DND-41 (cell line): ENCODE results near the gene XRCC4.

Experiments used
- ATAC-seq: fragments of 200-7000 bp; cut with Tn5 transposase; 3 replicates; pipeline ENCODE4 v1.9.1; 2021; ENCODE audit warnings: low read depth; ENCODE audit not compliant: insufficient read depth
- DNase-seq: peaks from one replicate; pipeline ENCODE4 v3.0.0-alpha.2; 2020
- H2AFZ ChIP-seq: 2 replicates; pipeline ENCODE4 v1.6.0; 2012; ENCODE audit warnings: low read depth, low read length
- H3K27ac ChIP-seq: 2 replicates; pipeline ENCODE4 v1.5.1; 2012; ENCODE audit warnings: low read length, inconsistent platforms
- H3K27me3 ChIP-seq: fragments of 200-600 bp; sonication (generic); 2 replicates; pipeline ENCODE4 v1.6.0; 2012; ENCODE audit warnings: low read length, mild to moderate bottlenecking, inconsistent platforms; ENCODE audit not compliant: insufficient read depth, poor library complexity
- H3K36me3 ChIP-seq: 2 replicates; pipeline ENCODE4 v1.5.1; 2012; ENCODE audit warnings: low read length, inconsistent platforms; ENCODE audit not compliant: insufficient read depth
- H3K4me1 ChIP-seq: 2 replicates; pipeline ENCODE4 v1.5.1; 2012; ENCODE audit warnings: mild to moderate bottlenecking, low read length; ENCODE audit not compliant: insufficient read depth
- H3K4me2 ChIP-seq: 2 replicates; pipeline ENCODE4 v1.6.0; 2012; ENCODE audit warnings: mild to moderate bottlenecking, moderate library complexity, low read length, inconsistent platforms; ENCODE audit not compliant: insufficient read depth
- H3K4me3 ChIP-seq, 2 experiments: fragments of 200-600 bp in 1 of 2; shearing (Covaris generic) in 1 of 2; 2 replicates each; pipeline ENCODE4 v1.5.1; 2012 to 2016; ENCODE audit warnings: inconsistent platforms in 2 of 2, low read length in 2 of 2, mild to moderate bottlenecking in 2 of 2, low read depth in 1 of 2, moderate library complexity in 1 of 2
- H3K79me2 ChIP-seq: 2 replicates; pipeline ENCODE4 v1.6.0; 2012; ENCODE audit warnings: low read length, inconsistent platforms; ENCODE audit not compliant: insufficient read depth
- H3K9ac ChIP-seq: 2 replicates; pipeline ENCODE4 v1.6.0; 2012; ENCODE audit warnings: low read depth, mild to moderate bottlenecking, inconsistent platforms, low read length, moderate library complexity
- H3K9me3 ChIP-seq: 2 replicates; pipeline ENCODE4 v1.5.1; 2012; ENCODE audit warnings: low read length, moderate library complexity, mild to moderate bottlenecking, inconsistent platforms; ENCODE audit not compliant: insufficient read depth, severe bottlenecking
- H4K20me1 ChIP-seq: 2 replicates; pipeline ENCODE4 v1.6.0; 2012; ENCODE audit warnings: low read length; ENCODE audit not compliant: insufficient read depth
- EZH2 ChIP-seq: IDR thresholded peaks from 3 replicates; pipeline ENCODE4 v1.6.1; 2012; ENCODE audit warnings: borderline replicate concordance, low read depth, mild to moderate bottlenecking, moderate library complexity, low read length, inconsistent platforms; ENCODE audit not compliant: severe bottlenecking
- TF ChIP-seq, protein P1 (sequence below): IDR thresholded peaks from 2 replicates; pipeline ENCODE4 v1.5.1; 2012; ENCODE audit warnings: borderline replicate concordance, low read length, moderate library complexity, mild to moderate bottlenecking; ENCODE audit not compliant: poor library complexity, severe bottlenecking; ENCODE audit errors: extremely low read depth

XRCC4 gene

DNA sequence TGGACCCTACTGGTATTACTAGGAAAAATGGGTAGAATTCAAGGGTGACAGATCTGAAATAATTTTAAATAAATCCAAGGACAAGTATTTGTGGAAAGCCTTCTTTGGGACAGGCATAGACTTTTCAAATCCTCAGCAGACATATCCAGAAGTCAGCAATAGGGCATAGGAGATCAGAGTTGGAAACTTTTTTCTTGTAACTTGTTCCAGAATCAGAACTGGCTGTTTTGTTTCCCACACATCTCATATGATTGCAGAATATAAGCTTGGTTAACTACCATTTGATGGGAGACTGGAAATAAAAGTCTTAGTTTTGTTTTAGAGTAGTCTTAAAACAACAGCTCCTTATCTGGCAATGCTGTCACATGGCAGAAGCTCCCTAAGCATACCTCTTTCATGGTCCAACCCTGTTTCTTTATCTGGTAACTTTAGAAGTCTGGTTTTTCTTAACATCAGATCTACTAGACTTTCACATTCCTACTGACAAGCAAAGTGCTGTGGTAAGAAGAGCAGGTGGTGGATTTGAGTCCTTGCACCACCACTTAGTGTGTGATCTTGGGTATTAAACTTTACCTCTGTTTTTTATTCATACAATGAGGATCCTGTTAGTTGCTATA, 25.1 kb downstream of the XRCC4 start:
- TF ChIP-seq, protein P1, sequence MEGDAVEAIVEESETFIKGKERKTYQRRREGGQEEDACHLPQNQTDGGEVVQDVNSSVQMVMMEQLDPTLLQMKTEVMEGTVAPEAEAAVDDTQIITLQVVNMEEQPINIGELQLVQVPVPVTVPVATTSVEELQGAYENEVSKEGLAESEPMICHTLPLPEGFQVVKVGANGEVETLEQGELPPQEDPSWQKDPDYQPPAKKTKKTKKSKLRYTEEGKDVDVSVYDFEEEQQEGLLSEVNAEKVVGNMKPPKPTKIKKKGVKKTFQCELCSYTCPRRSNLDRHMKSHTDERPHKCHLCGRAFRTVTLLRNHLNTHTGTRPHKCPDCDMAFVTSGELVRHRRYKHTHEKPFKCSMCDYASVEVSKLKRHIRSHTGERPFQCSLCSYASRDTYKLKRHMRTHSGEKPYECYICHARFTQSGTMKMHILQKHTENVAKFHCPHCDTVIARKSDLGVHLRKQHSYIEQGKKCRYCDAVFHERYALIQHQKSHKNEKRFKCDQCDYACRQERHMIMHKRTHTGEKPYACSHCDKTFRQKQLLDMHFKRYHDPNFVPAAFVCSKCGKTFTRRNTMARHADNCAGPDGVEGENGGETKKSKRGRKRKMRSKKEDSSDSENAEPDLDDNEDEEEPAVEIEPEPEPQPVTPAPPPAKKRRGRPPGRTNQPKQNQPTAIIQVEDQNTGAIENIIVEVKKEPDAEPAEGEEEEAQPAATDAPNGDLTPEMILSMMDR = no peak
- no peak for TF ChIP-seq EZH2
- peak; percentile 86 for ATAC-seq

DNA sequence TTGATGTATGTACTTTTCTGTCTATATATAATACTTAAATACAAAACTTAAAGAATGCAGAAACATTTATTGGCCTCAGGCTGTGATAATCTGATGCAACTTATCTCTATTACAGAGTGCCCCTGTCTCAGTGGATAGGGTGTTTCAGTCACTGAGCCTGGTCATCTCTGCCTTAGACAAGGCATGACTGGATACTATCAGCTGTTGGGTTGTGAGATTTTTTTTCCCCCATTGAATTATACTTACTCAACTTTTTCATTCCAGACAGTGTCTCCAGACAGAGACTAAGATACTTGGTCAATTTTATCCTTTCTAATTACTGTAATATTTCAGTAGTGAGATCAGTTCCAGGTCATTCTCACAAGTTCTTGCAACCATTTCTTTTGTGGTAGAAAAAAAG, 26.7 kb downstream of the XRCC4 start:
- TF ChIP-seq, protein P1 = no peak
- TF ChIP-seq EZH2 = no peak
- no peaks in the 10 kb centered on the region; the same call in 1 of the 2 replicates for H3K79me2 ChIP-seq
- H3K4me2 ChIP-seq = no peak overlapping the region
- no peaks in the 10 kb centered on the region for H4K20me1 ChIP-seq
- ATAC-seq = no peak
- no peaks in the 10 kb centered on the region for H3K9me3 ChIP-seq
- H3K4me3 ChIP-seq = no peak overlapping the region
- no peaks in the 10 kb centered on the region for H3K36me3 ChIP-seq
- no peak for DNase-seq
- no peaks in the 10 kb centered on the region for H3K27me3 ChIP-seq
- H3K4me1 ChIP-seq = peaks cover 7% of the 10 kb centered on the region; the same call in 1 of the 2 replicates
- H2AFZ ChIP-seq = no peak overlapping the region
- H3K27ac ChIP-seq = no peak overlapping the region
- H3K9ac ChIP-seq = no peak overlapping the region

More for the DNA sequence above, 25.1 kb downstream of the XRCC4 start:
- Histone ChIP-seq H4K20me1 (no peaks in the 10 kb centered on the region), H2AFZ (no peak overlapping the region), H3K4me3 (no peak overlapping the region), H3K9me3 (no peaks in the 10 kb centered on the region), H3K36me3 (no peaks in the 10 kb centered on the region), H3K79me2 (peaks cover 6% of the 10 kb centered on the region), H3K4me2 (no peak overlapping the region), H3K27ac (no peak overlapping the region), H3K4me1 (peaks cover 7% of the 10 kb centered on the region; the same call in 1 of the 2 replicates), H3K27me3 (no peaks in the 10 kb centered on the region), H3K9ac (no peak overlapping the region)
- peak; percentile 10 for DNase-seq

DNA sequence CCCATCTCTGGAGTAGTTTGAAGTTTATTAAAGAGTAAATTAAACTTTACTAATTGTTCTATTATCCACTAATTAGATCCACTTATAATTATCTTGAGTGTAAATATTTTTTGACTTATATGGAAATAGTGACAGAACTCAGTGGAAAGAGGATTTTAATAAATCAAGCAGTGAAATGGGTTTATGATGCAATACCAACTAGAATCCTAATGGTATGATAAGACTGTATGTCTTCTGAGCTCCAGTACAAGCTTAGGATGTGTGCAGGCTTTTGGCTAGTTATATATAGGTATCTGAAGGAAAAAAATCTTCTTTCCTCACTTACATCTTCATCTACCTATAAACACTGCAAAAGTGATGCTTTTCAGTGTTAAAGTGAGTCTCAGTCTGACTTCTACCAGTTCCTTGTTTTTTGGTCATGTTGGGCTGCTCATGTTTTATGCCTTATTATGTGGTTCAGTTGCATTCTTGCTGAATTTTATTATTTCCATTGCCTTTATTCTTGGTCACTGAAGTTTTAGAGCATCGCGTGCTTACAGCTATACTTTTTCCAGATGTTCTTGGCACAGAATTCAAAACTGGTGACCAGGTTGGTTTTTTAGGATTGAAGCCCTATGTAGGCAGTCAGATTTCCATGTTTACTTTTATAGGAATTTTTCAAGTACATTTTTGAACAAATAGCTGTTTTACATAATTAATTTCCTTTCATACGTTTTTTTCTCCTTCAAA, 30.5 kb downstream of the XRCC4 start:
- H3K4me1 ChIP-seq = no peaks in the 10 kb centered on the region
- no peak for ATAC-seq
- TF ChIP-seq EZH2 = no peak
- TF ChIP-seq, protein P1 = no peak

More for the DNA sequence above, 30.5 kb downstream of the XRCC4 start:
- no peak overlapping the region for H3K4me2 ChIP-seq
- H3K27ac ChIP-seq = no peak overlapping the region
- H3K27me3 ChIP-seq = no peaks in the 10 kb centered on the region
- H3K9ac ChIP-seq = no peak overlapping the region
- no peak overlapping the region for H3K4me3 ChIP-seq
- H2AFZ ChIP-seq = no peak overlapping the region
- DNase-seq = no peak
- peaks cover 15% of the 10 kb centered on the region for H3K36me3 ChIP-seq
- peaks cover 8% of the 10 kb centered on the region for H3K9me3 ChIP-seq
- H3K79me2 ChIP-seq = no peaks in the 10 kb centered on the region; the same call in 1 of the 2 replicates
- no peaks in the 10 kb centered on the region for H4K20me1 ChIP-seq
